ENCODE results near the gene VAPB.

The VAPB gene

GRCh38 chr20:58486207-58486606 lies 97.2 kb downstream of the VAPB start:
- no peak for DNase-seq

GRCh38 chr20:58492074-58492718 lies 103.2 kb downstream of the VAPB start:
- no peak for DNase-seq

- no peak for DNase-seq
These were observed 103.9 kb downstream of the VAPB start for GRCh38 chr20:58492795-58493524.

GRCh38 chr20:58494923-58495622 lies 106.0 kb downstream of the VAPB start:
- no peak for DNase-seq

GRCh38 chr20:58495623-58496428 lies 106.8 kb downstream of the VAPB start:
- no peak for DNase-seq

GRCh38 chr20:58496429-58496769 lies 107.4 kb downstream of the VAPB start:
- DNase-seq = no peak

- DNase-seq = no peak
These were observed 108.1 kb downstream of the VAPB start for GRCh38 chr20:58497076-58497641.

- no peak for DNase-seq
These were observed 108.9 kb downstream of the VAPB start for GRCh38 chr20:58497724-58498469.

- DNase-seq = no peak
These were observed 109.5 kb downstream of the VAPB start for GRCh38 chr20:58498470-58499068.

GRCh38 chr20:58500256-58500655 lies 111.2 kb downstream of the VAPB start:
- DNase-seq = no peak

Data from NCI-H1105 treated with DMSO at 0.1 percent for 48 hours (cell line).